DND-41 (cell line): ENCODE results near the gene SLC27A6.

Source experiments
- ATAC-seq: fragments of 200-7000 bp; cut with Tn5 transposase; 3 replicates; pipeline ENCODE4 v1.9.1; 2021; ENCODE audit warnings: low read depth; ENCODE audit not compliant: insufficient read depth
- DNase-seq: peaks from one replicate; pipeline ENCODE4 v3.0.0-alpha.2; 2020
- H2AFZ ChIP-seq: 2 replicates; pipeline ENCODE4 v1.6.0; 2012; ENCODE audit warnings: low read depth, low read length
- H3K27ac ChIP-seq: 2 replicates; pipeline ENCODE4 v1.5.1; 2012; ENCODE audit warnings: low read length, inconsistent platforms
- H3K27me3 ChIP-seq: fragments of 200-600 bp; sonication (generic); 2 replicates; pipeline ENCODE4 v1.6.0; 2012; ENCODE audit warnings: low read length, mild to moderate bottlenecking, inconsistent platforms; ENCODE audit not compliant: insufficient read depth, poor library complexity
- H3K36me3 ChIP-seq: 2 replicates; pipeline ENCODE4 v1.5.1; 2012; ENCODE audit warnings: low read length, inconsistent platforms; ENCODE audit not compliant: insufficient read depth
- H3K4me1 ChIP-seq: 2 replicates; pipeline ENCODE4 v1.5.1; 2012; ENCODE audit warnings: mild to moderate bottlenecking, low read length; ENCODE audit not compliant: insufficient read depth
- H3K4me2 ChIP-seq: 2 replicates; pipeline ENCODE4 v1.6.0; 2012; ENCODE audit warnings: mild to moderate bottlenecking, moderate library complexity, low read length, inconsistent platforms; ENCODE audit not compliant: insufficient read depth
- H3K4me3 ChIP-seq, 2 experiments: fragments of 200-600 bp in 1 of 2; shearing (Covaris generic) in 1 of 2; 2 replicates each; pipeline ENCODE4 v1.5.1; 2012 to 2016; ENCODE audit warnings: inconsistent platforms in 2 of 2, low read length in 2 of 2, mild to moderate bottlenecking in 2 of 2, low read depth in 1 of 2, moderate library complexity in 1 of 2
- H3K79me2 ChIP-seq: 2 replicates; pipeline ENCODE4 v1.6.0; 2012; ENCODE audit warnings: low read length, inconsistent platforms; ENCODE audit not compliant: insufficient read depth
- H3K9ac ChIP-seq: 2 replicates; pipeline ENCODE4 v1.6.0; 2012; ENCODE audit warnings: low read depth, mild to moderate bottlenecking, inconsistent platforms, low read length, moderate library complexity
- H3K9me3 ChIP-seq: 2 replicates; pipeline ENCODE4 v1.5.1; 2012; ENCODE audit warnings: low read length, moderate library complexity, mild to moderate bottlenecking, inconsistent platforms; ENCODE audit not compliant: insufficient read depth, severe bottlenecking
- H4K20me1 ChIP-seq: 2 replicates; pipeline ENCODE4 v1.6.0; 2012; ENCODE audit warnings: low read length; ENCODE audit not compliant: insufficient read depth
- CTCF ChIP-seq: IDR thresholded peaks from 2 replicates; pipeline ENCODE4 v1.5.1; 2012; ENCODE audit warnings: borderline replicate concordance, low read length, moderate library complexity, mild to moderate bottlenecking; ENCODE audit not compliant: poor library complexity, severe bottlenecking; ENCODE audit errors: extremely low read depth
- EZH2 ChIP-seq: IDR thresholded peaks from 3 replicates; pipeline ENCODE4 v1.6.1; 2012; ENCODE audit warnings: borderline replicate concordance, low read depth, mild to moderate bottlenecking, moderate library complexity, low read length, inconsistent platforms; ENCODE audit not compliant: severe bottlenecking

The SLC27A6 gene

DNA sequence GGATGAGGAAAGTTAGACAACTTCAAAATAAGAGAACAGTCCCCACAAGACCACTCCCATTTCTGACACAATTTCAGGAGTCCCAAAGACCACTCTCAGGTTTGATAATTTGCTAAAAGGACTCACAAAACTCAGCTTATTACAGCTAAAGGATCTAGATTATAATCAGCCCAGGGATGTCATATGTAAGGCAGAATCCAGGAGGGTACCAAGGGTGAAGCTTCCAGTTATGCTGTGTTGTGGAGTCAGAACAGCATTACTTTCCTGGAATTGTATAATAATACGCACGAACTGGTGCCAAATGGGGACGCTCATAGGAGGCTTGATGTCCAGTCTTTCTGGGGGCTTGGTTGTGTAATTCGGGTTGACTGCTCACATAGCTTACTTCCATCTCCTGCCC is 55.4 kb downstream of the SLC27A6 start:
- no peaks in the 10 kb centered on the region for H3K4me1 ChIP-seq
- H3K79me2 ChIP-seq = no peaks in the 10 kb centered on the region
- H4K20me1 ChIP-seq = no peaks in the 10 kb centered on the region
- no peak overlapping the region for H3K9ac ChIP-seq
- no peak overlapping the region for H3K27ac ChIP-seq
- TF ChIP-seq EZH2 = no peak
- TF ChIP-seq CTCF = no peak
- no peaks in the 10 kb centered on the region for H3K27me3 ChIP-seq
- H2AFZ ChIP-seq = no peak overlapping the region
- H3K4me2 ChIP-seq = no peak overlapping the region
- no peak for DNase-seq
- H3K36me3 ChIP-seq = no peaks in the 10 kb centered on the region
- ATAC-seq = no peak
- H3K9me3 ChIP-seq = no peaks in the 10 kb centered on the region
- H3K4me3 ChIP-seq = no peak overlapping the region

GRCh38 chr5:129021744-129022143 is 56.5 kb downstream of the SLC27A6 start:
- no peaks in the 10 kb centered on the region for H4K20me1 ChIP-seq
- H3K27me3 ChIP-seq = no peaks in the 10 kb centered on the region
- ATAC-seq = no peak
- no peak for TF ChIP-seq CTCF
- TF ChIP-seq EZH2 = no peak
- no peaks in the 10 kb centered on the region for H3K79me2 ChIP-seq
- no peaks in the 10 kb centered on the region for H3K4me1 ChIP-seq
- H3K9me3 ChIP-seq = no peaks in the 10 kb centered on the region
- DNase-seq = no peak
- no peak overlapping the region for H3K4me3 ChIP-seq
- no peak overlapping the region for H3K9ac ChIP-seq
- H3K27ac ChIP-seq = no peak overlapping the region
- no peak overlapping the region for H2AFZ ChIP-seq
- H3K36me3 ChIP-seq = no peaks in the 10 kb centered on the region
- H3K4me2 ChIP-seq = no peak overlapping the region

GRCh38 chr5:129022599-129022998 is 57.3 kb downstream of the SLC27A6 start:
- ATAC-seq = no peak
- no peak overlapping the region for H3K27ac ChIP-seq
- H4K20me1 ChIP-seq = no peaks in the 10 kb centered on the region
- no peaks in the 10 kb centered on the region for H3K4me1 ChIP-seq
- no peak overlapping the region for H3K9ac ChIP-seq
- H3K4me3 ChIP-seq = no peak overlapping the region
- H3K9me3 ChIP-seq = no peaks in the 10 kb centered on the region
- no peaks in the 10 kb centered on the region for H3K79me2 ChIP-seq
- no peak overlapping the region for H3K4me2 ChIP-seq
- no peak overlapping the region for H2AFZ ChIP-seq
- no peaks in the 10 kb centered on the region for H3K36me3 ChIP-seq
- TF ChIP-seq EZH2 = no peak
- no peak for TF ChIP-seq CTCF
- no peak for DNase-seq
- H3K27me3 ChIP-seq = no peaks in the 10 kb centered on the region

DNA sequence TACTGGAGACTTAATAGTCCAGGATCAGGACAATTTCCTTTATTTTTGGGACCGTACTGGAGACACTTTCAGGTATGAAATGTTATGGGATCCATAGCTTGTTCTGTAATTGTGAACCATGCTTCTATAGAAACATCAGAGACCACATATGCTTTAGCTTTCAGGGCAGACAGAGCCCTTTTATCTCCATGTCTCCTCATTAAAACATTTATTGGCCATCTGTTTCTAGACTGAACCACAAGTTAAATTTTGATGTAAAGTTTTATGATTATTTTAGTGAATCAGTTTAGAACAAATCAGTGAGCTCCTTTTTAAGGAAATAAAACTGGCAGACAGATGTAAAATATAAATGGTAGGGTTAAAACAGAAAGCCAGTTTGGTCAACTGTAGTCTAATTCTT is 62.0 kb downstream of the SLC27A6 start:
- no peak overlapping the region for H3K4me2 ChIP-seq
- no peaks in the 10 kb centered on the region for H3K9me3 ChIP-seq
- TF ChIP-seq EZH2 = no peak
- no peak for TF ChIP-seq CTCF
- no peaks in the 10 kb centered on the region for H3K36me3 ChIP-seq
- no peak overlapping the region for H3K27ac ChIP-seq
- H4K20me1 ChIP-seq = no peaks in the 10 kb centered on the region
- no peaks in the 10 kb centered on the region for H3K4me1 ChIP-seq
- no peaks in the 10 kb centered on the region for H3K79me2 ChIP-seq
- ATAC-seq (no peak), DNase-seq (no peak)
- H2AFZ ChIP-seq = no peak overlapping the region
- H3K9ac ChIP-seq = no peak overlapping the region
- no peaks in the 10 kb centered on the region for H3K27me3 ChIP-seq
- H3K4me3 ChIP-seq = no peak overlapping the region
